Renal pelvis (tissue), 12 donors: ENCODE results near the gene LRRC55. TPM values are rescaled to one million over a fixed set of nuclear protein-coding genes. Genes with fewer than 3 reads are reported as not detected.

Experiments used
- DNase-seq: peaks from one replicate; pipeline ENCODE4 v3.0.0-alpha.2; 2013
- long read RNA-seq, 16 experiments: transcript quantifications; one replicate each; lab custom pipeline, GENCODE V29; 2026
- polyA plus RNA-seq, 3 donors: library from polyadenylated mRNA; unstranded; fragments of 120-200 nt; gene quantifications; one replicate each; pipeline ENCODE4 v1.2.1, GENCODE V29; 2013; ENCODE audit not compliant: insufficient read length in 3 of 3

Gene LRRC55
- polyA plus RNA-seq, result 1 to 10 TPM; 3.4 to 4.5 (median 4.5) TPM
- long read RNA-seq, donor 1, full-length matches to known transcripts, result 1 of 1 reads
- long read RNA-seq, donor 1, partial matches to known transcripts, result 0 of 1 reads
- long read RNA-seq, donor 1, other reads (novel, unspliced or antisense), result 0 of 1 reads
- long read RNA-seq, donor 2, result 0 reads
- long read RNA-seq, donor 3, full-length matches to known transcripts, result 2 of 2 reads
- long read RNA-seq, donor 3, partial matches to known transcripts, result 0 of 2 reads
- long read RNA-seq, donor 3, other reads (novel, unspliced or antisense), result 0 of 2 reads
- long read RNA-seq, donor 4, full-length matches to known transcripts, result 1 of 1 reads
- long read RNA-seq, donor 4, partial matches to known transcripts, result 0 of 1 reads
- long read RNA-seq, donor 4, other reads (novel, unspliced or antisense), result 0 of 1 reads
- long read RNA-seq, donor 5, result 0 reads
- long read RNA-seq, donor 6, full-length matches to known transcripts, result 2 of 2 reads
- long read RNA-seq, donor 6, partial matches to known transcripts, result 0 of 2 reads
- long read RNA-seq, donor 6, other reads (novel, unspliced or antisense), result 0 of 2 reads
- long read RNA-seq, donor 7, full-length matches to known transcripts, result 2 of 2 reads
- long read RNA-seq, donor 7, partial matches to known transcripts, result 0 of 2 reads
- long read RNA-seq, donor 7, other reads (novel, unspliced or antisense), result 0 of 2 reads
- long read RNA-seq, donor 8, result 0 reads
- long read RNA-seq, donor 9, full-length matches to known transcripts, result 2 of 2 reads
- long read RNA-seq, donor 9, partial matches to known transcripts, result 0 of 2 reads
- long read RNA-seq, donor 9, other reads (novel, unspliced or antisense), result 0 of 2 reads
- long read RNA-seq, donor 10, result 0 reads
- long read RNA-seq, donor 11, full-length matches to known transcripts, result 1 of 1 reads
- long read RNA-seq, donor 11, partial matches to known transcripts, result 0 of 1 reads
- long read RNA-seq, donor 11, other reads (novel, unspliced or antisense), result 0 of 1 reads
- long read RNA-seq, donor 12, full-length matches to known transcripts, result 1 of 1 reads
- long read RNA-seq, donor 12, partial matches to known transcripts, result 0 of 1 reads
- long read RNA-seq, donor 12, other reads (novel, unspliced or antisense), result 0 of 1 reads
- long read RNA-seq, donor 13, full-length matches to known transcripts, result 1 of 1 reads
- long read RNA-seq, donor 13, partial matches to known transcripts, result 0 of 1 reads
- long read RNA-seq, donor 13, other reads (novel, unspliced or antisense), result 0 of 1 reads
- long read RNA-seq, donor 14, result 0 reads
- long read RNA-seq, donor 15, result 0 reads
- long read RNA-seq, donor 16, result 0 reads

GRCh38 chr11:57181678-57182305 is at the start of gene LRRC55:
TSS of gene LRRC55 (plus strand) at chr11:57181953. CDS start at chr11:57182023, 70 bp downstream.
- no peak for DNase-seq

- no peak for DNase-seq
These were observed 48.3 kb upstream of the LRRC55 start for GRCh38 chr11:57133366-57134038.

- no peak for DNase-seq
These were observed 47.5 kb upstream of the LRRC55 start for GRCh38 chr11:57134284-57134683.

- DNase-seq, result no peak
These were observed 46.6 kb upstream of the LRRC55 start for GRCh38 chr11:57135020-57135751.

- no peak for DNase-seq
These were observed 41.2 kb upstream of the LRRC55 start for GRCh38 chr11:57140568-57140967.

GRCh38 chr11:57143459-57143858 is 38.3 kb upstream of the LRRC55 start:
- DNase-seq, result no peak

- no peak for DNase-seq
These were observed 37.7 kb upstream of the LRRC55 start for GRCh38 chr11:57144075-57144474.

GRCh38 chr11:57144531-57145320 is 37.0 kb upstream of the LRRC55 start:
- no peak for DNase-seq

GRCh38 chr11:57146301-57146700 is 35.5 kb upstream of the LRRC55 start:
- no peak for DNase-seq

- DNase-seq, result no peak
These were observed 33.1 kb upstream of the LRRC55 start for GRCh38 chr11:57148621-57149020.

GRCh38 chr11:57150454-57150917 is 31.3 kb upstream of the LRRC55 start:
- DNase-seq, result no peak

- no peak for DNase-seq
These were observed 29.6 kb upstream of the LRRC55 start for GRCh38 chr11:57152134-57152533.

GRCh38 chr11:57153448-57153847 is 28.3 kb upstream of the LRRC55 start:
- DNase-seq, result no peak

- no peak for DNase-seq
These were observed 27.0 kb upstream of the LRRC55 start for GRCh38 chr11:57154739-57155138.

GRCh38 chr11:57155400-57155799 is 26.4 kb upstream of the LRRC55 start:
- no peak for DNase-seq

GRCh38 chr11:57155838-57156607 is 25.7 kb upstream of the LRRC55 start:
- DNase-seq, result no peak

- DNase-seq, result no peak
These were observed 24.8 kb upstream of the LRRC55 start for GRCh38 chr11:57156928-57157327.

GRCh38 chr11:57157624-57158023 is 24.1 kb upstream of the LRRC55 start:
- no peak for DNase-seq
